Lung (tissue), 12 donors: ENCODE data around the gene CD22. TPM values are rescaled to one million over a fixed set of nuclear protein-coding genes. Genes with fewer than 3 reads are reported as not detected.

Experiments used
- ATAC-seq: fragments of 200-7000 bp; cut with Tn5 transposase; one replicate; pipeline ENCODE4 v1.9.1; 2020; ENCODE audit warnings: moderate number of reproducible peaks; ENCODE audit not compliant: insufficient read depth, low FRiP score
- DNase-seq, 3 donors: peaks; one replicate each; pipeline ENCODE4 v3.0.0-alpha.2; 2013 to 2017
- H3K27ac ChIP-seq, 2 donors: one replicate each; pipeline ENCODE4 v1.5.1; 2013; ENCODE audit warnings: mild to moderate bottlenecking in 2 of 2, moderate library complexity in 2 of 2, control low read depth in 1 of 2, inconsistent platforms in 1 of 2, low read depth in 1 of 2, low read length in 1 of 2
- H3K27me3 ChIP-seq, 3 donors: one replicate each; pipeline ENCODE4 v1.5.1; 2013; ENCODE audit warnings: low read length in 2 of 3; ENCODE audit not compliant: control insufficient read depth in 3 of 3, insufficient read depth in 3 of 3
- H3K36me3 ChIP-seq, 4 donors: one replicate each; pipeline ENCODE4 v1.5.1; 2013; ENCODE audit warnings: low read length in 4 of 4, mild to moderate bottlenecking in 1 of 4, moderate library complexity in 1 of 4; ENCODE audit not compliant: control insufficient read depth in 4 of 4, insufficient read depth in 4 of 4
- H3K4me1 ChIP-seq, 5 donors: one replicate each; pipeline ENCODE4 v1.5.1; 2013; ENCODE audit warnings: low read length in 5 of 5, mild to moderate bottlenecking in 2 of 5, moderate library complexity in 1 of 5; ENCODE audit not compliant: control insufficient read depth in 5 of 5, insufficient read depth in 5 of 5
- H3K4me3 ChIP-seq: one replicate; pipeline ENCODE4 v1.5.1; 2013; ENCODE audit warnings: mild to moderate bottlenecking, control low read depth, moderate library complexity
- H3K9ac ChIP-seq, 2 donors: one replicate each; pipeline ENCODE4 v1.5.1; 2013; ENCODE audit warnings: low read length in 2 of 2, control low read depth in 1 of 2; ENCODE audit not compliant: insufficient read depth in 1 of 2
- H3K9me3 ChIP-seq, 4 donors: one replicate each; pipeline ENCODE4 v1.5.1; 2013; ENCODE audit warnings: low read length in 3 of 4, mild to moderate bottlenecking in 1 of 4, moderate library complexity in 1 of 4; ENCODE audit not compliant: control insufficient read depth in 4 of 4, insufficient read depth in 3 of 4
- WGBS, 2 donors: extraction: QIAGEN DNeasy Blood & Tissue Kit; methylation state at CpG; one replicate each; pipeline ENCODE4 v1.1.7; 2013; 5-methylcytosine and 5-hydroxymethylcytosine counted together
- polyA plus RNA-seq, 2 donors: library from polyadenylated mRNA; stranded (reverse); fragments of 200-250 nt; gene quantifications; one replicate each; pipeline ENCODE4 v1.2.1, GENCODE V29; 2013
- total RNA-seq, 2 donors: library from RNA; depleted of rRNA in 1 of 2; stranded (reverse); fragments of >200 nt in 1 of 2; gene quantifications; one replicate each; pipeline ENCODE4 v1.2.1, GENCODE V29; 2014 to 2021
- TF ChIP-seq, protein P1 (sequence below): IDR thresholded peaks from 2 replicates; pipeline ENCODE4 v1.5.1; 2012; ENCODE audit warnings: mild to moderate bottlenecking; ENCODE audit errors: control extremely low read depth, extremely low read depth
- donor health status: control.
- donor health status: control.
- donor health status: Bipolar disorder and iron deficiency.
- donor health status: healthy.
- donor health status: DM: yes; HTN: yes; CAD: no.

CD22 gene
- total and polyA plus RNA-seq, 4 donors, result 4.7 to 53.8 (median 30.7) TPM

DNA sequence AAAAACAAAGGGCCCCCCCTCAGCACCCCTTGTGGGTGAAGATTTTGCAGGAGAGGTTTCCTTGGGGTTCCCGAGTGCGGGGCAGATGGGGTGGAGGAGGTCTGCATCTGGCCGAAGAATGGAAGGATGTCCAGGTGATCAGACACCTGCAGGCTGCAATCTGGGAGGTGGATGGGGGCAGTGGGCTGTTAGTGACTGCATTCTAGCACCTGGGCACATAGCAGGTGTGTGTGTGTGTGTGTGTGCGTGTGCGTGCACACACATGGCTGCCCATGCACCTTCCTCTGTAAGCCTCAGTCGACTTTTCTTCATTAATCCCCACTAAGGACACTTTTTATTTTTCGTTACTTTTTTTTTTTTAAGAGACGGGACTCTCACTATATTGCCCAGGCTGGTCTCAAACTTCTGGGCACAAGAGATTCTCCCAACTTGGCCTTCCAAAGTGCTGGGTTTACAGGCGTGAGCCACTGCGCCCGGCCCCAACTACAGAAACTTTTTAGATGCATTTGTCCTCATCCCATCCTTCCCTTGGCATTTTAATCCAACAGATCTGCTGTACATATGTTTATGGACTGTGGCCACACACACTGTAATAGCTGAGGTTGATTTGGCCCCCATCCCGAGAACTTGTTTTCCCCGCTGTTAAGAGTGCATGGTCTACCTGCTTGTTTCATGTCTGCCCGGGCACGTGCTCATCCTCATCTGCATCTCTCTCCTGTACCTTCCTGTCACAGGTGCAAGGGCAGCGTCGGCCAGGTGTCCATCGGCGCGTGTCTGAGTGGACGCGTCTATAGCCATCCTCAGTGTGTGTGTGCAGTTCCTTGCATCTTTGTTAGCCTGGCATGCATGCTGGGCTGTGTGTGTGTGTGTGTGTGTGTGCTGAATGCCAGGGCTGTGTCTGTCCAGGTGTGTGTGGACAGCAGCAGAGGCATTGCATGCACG, 36.3 kb upstream of the CD22 start:
- Histone ChIP-seq H3K27me3 (peaks cover 0 to 2% (median 0%) of the 10 kb centered on the region in 3 donors), H3K4me3 (no peak overlapping the region), H3K9ac (no peak overlapping the region), H3K36me3 (peaks cover 0 to 2% (median 0%) of the 10 kb centered on the region in 4 donors), H3K27ac (no peak overlapping the region), H3K9me3 (peaks cover 0 to 8% (median 0%) of the 10 kb centered on the region in 4 donors), H3K4me1 (peaks cover 0 to 37% (median 11%) of the 10 kb centered on the region in 5 donors)
- TF ChIP-seq, protein P1, sequence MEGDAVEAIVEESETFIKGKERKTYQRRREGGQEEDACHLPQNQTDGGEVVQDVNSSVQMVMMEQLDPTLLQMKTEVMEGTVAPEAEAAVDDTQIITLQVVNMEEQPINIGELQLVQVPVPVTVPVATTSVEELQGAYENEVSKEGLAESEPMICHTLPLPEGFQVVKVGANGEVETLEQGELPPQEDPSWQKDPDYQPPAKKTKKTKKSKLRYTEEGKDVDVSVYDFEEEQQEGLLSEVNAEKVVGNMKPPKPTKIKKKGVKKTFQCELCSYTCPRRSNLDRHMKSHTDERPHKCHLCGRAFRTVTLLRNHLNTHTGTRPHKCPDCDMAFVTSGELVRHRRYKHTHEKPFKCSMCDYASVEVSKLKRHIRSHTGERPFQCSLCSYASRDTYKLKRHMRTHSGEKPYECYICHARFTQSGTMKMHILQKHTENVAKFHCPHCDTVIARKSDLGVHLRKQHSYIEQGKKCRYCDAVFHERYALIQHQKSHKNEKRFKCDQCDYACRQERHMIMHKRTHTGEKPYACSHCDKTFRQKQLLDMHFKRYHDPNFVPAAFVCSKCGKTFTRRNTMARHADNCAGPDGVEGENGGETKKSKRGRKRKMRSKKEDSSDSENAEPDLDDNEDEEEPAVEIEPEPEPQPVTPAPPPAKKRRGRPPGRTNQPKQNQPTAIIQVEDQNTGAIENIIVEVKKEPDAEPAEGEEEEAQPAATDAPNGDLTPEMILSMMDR, result no peak
- WGBS, 2 donors, result 81 to 87% methylated on average over 23 of the region's 23 CpGs
- DNase-seq (peak in 1 of 3 donors; percentile 54), ATAC-seq (no peak)

GRCh38 chr19:35293363-35293739, 35.6 kb upstream of the CD22 start:
- Histone ChIP-seq H3K9ac (no peak overlapping the region), H3K4me3 (no peak overlapping the region), H3K27me3 (peaks cover 0 to 2% (median 0%) of the 10 kb centered on the region in 3 donors), H3K36me3 (peaks cover 0 to 2% (median 0%) of the 10 kb centered on the region in 4 donors), H3K9me3 (peaks cover 0 to 12% (median 0%) of the 10 kb centered on the region in 4 donors), H3K4me1 (peaks cover 0 to 37% (median 11%) of the 10 kb centered on the region in 5 donors), H3K27ac (no peak overlapping the region)
- WGBS, 2 donors, result 53 to 73% methylated on average over 7 of the region's 7 CpGs
- ATAC-seq (no peak), DNase-seq (peak in 1 of 3 donors; percentile 45)
- TF ChIP-seq, protein P1, result no peak

DNA sequence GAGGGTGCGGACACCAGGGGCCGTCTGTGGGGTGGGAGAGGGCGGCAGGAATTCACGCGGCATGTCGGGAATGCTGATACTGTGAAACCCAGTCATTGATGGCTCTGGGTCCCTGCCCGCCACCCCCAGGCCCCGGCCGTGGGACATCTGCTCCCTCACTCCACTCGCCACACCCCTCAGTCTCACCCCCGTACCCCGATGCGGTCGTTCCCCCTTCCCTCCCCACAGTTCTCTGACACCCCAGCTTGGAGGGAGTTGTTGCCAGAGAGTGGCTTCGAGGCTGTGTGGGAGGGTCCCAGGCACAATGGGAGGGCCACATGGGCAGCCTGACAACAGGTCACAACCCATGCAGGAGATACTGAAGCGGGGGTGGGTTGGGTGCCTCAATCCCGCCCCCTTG, 35.2 kb upstream of the CD22 start:
- Histone ChIP-seq H3K36me3 (peaks cover 0 to 2% (median 0%) of the 10 kb centered on the region in 4 donors), H3K9me3 (peaks cover 0 to 15% (median 0%) of the 10 kb centered on the region in 4 donors), H3K9ac (no peak overlapping the region), H3K4me1 (peaks cover 0 to 37% (median 11%) of the 10 kb centered on the region in 5 donors), H3K27me3 (peaks cover 0 to 2% (median 0%) of the 10 kb centered on the region in 3 donors), H3K4me3 (no peak overlapping the region), H3K27ac (no peak overlapping the region)
- no peak for DNase-seq
- 61 to 82% methylated on average over 16 to 17 of the region's 17 CpGs for WGBS, 2 donors
- ATAC-seq, result no peak
- TF ChIP-seq, protein P1, result no peak
